Osteocyte (in vitro differentiated cells): Measurements from ENCODE around the gene FOXN3. TPM values are rescaled to one million over a fixed set of nuclear protein-coding genes. Genes with fewer than 3 reads are reported as not detected.

ENCODE experiments used
- DNase-seq: peaks from one replicate; pipeline ENCODE4 v3.0.0; 2021; ENCODE audit warnings: mixed read lengths; ENCODE audit not compliant: unreplicated experiment; ENCODE audit errors: extremely low spot score
- H3K27ac Mint-ChIP-seq: one replicate; pipeline ENCODE4 v1.8.0; 2021; ENCODE audit warnings: mild to moderate bottlenecking, mixed read lengths; ENCODE audit not compliant: unreplicated experiment
- H3K27me3 Mint-ChIP-seq: one replicate; pipeline ENCODE4 v1.8.0; 2021; ENCODE audit warnings: mixed read lengths; ENCODE audit not compliant: unreplicated experiment
- H3K36me3 Mint-ChIP-seq: one replicate; pipeline ENCODE4 v1.8.0; 2021; ENCODE audit warnings: mixed read lengths; ENCODE audit not compliant: unreplicated experiment
- H3K4me1 Mint-ChIP-seq: one replicate; pipeline ENCODE4 v1.8.0; 2021; ENCODE audit warnings: mixed read lengths; ENCODE audit not compliant: unreplicated experiment
- H3K4me3 Mint-ChIP-seq: one replicate; pipeline ENCODE4 v1.8.0; 2021; ENCODE audit warnings: mild to moderate bottlenecking, moderate library complexity, mixed read lengths; ENCODE audit not compliant: unreplicated experiment
- H3K9me3 Mint-ChIP-seq: one replicate; pipeline ENCODE4 v1.8.0; 2021; ENCODE audit warnings: mixed read lengths; ENCODE audit not compliant: unreplicated experiment
- CTCF ChIP-seq: fragments of 200-600 bp; sonication (generic); IDR thresholded peaks from 2 replicates; pipeline ENCODE4 v1.5.0; 2021; ENCODE audit warnings: antibody characterized with exemption, mild to moderate bottlenecking, moderate library complexity
- total RNA-seq: library from RNA; stranded (reverse); gene quantifications from 2 replicates; pipeline ENCODE4 v1.2.1, GENCODE V29; 2021

The FOXN3 gene
- total RNA-seq, 1 donor from 2014 or later: 120 TPM

DNA sequence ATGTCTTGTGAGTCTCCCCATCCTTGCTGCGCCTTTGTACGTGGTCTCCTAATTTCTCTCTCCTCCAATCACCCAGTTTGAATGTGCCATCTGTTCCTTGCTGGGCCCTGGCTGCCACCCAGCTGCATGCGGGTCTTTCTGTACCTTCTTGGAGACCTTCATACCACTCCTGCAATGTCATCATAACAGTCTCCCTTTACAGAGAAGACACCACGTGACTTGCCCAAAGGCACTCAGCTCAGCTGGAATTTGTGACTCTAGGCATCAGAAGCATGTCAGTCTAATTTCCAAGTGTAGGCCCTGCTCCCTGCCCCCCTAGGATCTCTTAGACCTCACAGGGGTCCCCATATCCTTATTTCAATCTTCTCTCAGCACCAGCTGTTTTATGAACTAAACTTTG, 308.4 kb downstream of the FOXN3 start:
- H3K4me3 Mint-ChIP-seq: no peak overlapping the region
- peaks cover 31% of the 10 kb centered on the region for H3K27me3 Mint-ChIP-seq
- no peak for TF ChIP-seq CTCF
- H3K9me3 Mint-ChIP-seq: no peaks in the 10 kb centered on the region
- no peaks in the 10 kb centered on the region for H3K4me1 Mint-ChIP-seq
- H3K36me3 Mint-ChIP-seq: no peaks in the 10 kb centered on the region
- H3K27ac Mint-ChIP-seq: no peak overlapping the region
- no peak for DNase-seq

DNA sequence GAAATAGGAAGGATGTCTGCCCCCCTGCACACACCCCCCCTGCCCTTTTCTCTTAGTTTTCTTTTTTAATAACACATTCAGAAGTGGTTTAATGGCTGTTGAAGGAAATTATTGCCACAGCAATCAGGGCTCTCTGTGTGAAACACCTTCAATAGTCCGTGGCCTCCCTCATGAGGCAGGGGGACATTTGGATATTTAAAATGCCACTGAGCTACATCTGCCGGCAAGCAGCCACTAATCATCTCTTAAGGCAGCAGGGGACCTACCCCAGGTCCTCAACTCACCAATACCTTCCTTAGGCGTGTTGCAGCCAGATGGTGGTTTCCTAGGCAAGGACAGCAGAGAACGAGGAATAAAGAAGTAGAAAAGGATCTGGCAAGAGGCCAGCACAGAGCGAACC, 309.4 kb downstream of the FOXN3 start:
- Mint-ChIP-seq H3K4me1 (no peaks in the 10 kb centered on the region), H3K36me3 (no peaks in the 10 kb centered on the region), H3K9me3 (peaks cover 4% of the 10 kb centered on the region), H3K27me3 (peaks cover 37% of the 10 kb centered on the region), H3K4me3 (no peak overlapping the region), H3K27ac (no peak overlapping the region)
- no peak for DNase-seq
- TF ChIP-seq CTCF: no peak
